SK-N-SH treated with all-trans-retinoic acid at 6 μM for 48 hours (cell line): ENCODE data around the gene DMD.

Experiments
- ATAC-seq: fragments of 200-7000 bp; cut with Tn5 transposase; 3 replicates; pipeline ENCODE4 v1.9.1; 2020; ENCODE audit warnings: mild to moderate bottlenecking, moderate library complexity
- ARNTL ChIP-seq: fragments of 450-650 bp; formaldehyde crosslinking; IDR thresholded peaks from 2 replicates; pipeline ENCODE4 v1.5.0; 2020; ENCODE audit warnings: low read depth, mild to moderate bottlenecking, moderate library complexity, borderline replicate concordance
- CSDC2 ChIP-seq: fragments of 250-450 bp; sonication (Bioruptor Pico); IDR thresholded peaks from 2 replicates; pipeline ENCODE4 v1.5.0; 2020; ENCODE audit warnings: mild to moderate bottlenecking, moderate library complexity
- GLIS3 ChIP-seq: fragments of 250-450 bp; sonication (Bioruptor Pico); IDR thresholded peaks from 2 replicates; pipeline ENCODE4 v1.5.0; 2020; ENCODE audit warnings: mild to moderate bottlenecking, moderate library complexity
- ISL1 ChIP-seq: fragments of 250-450 bp; sonication (Bioruptor Pico); IDR thresholded peaks from 2 replicates; pipeline ENCODE4 v2.1.2; 2022; ENCODE audit warnings: mild to moderate bottlenecking, moderate library complexity
- SNAI2 ChIP-seq: fragments of 250-450 bp; sonication (Bioruptor Pico); IDR thresholded peaks from 2 replicates; pipeline ENCODE4 v1.5.0; 2020; ENCODE audit warnings: mild to moderate bottlenecking, moderate library complexity
- TOX ChIP-seq: fragments of 250-450 bp; sonication (Bioruptor Pico); IDR thresholded peaks from 2 replicates; pipeline ENCODE4 v1.8.0; 2021; ENCODE audit warnings: mild to moderate bottlenecking, moderate library complexity, borderline replicate concordance
- ZFP30 ChIP-seq: fragments of 450-650 bp; formaldehyde crosslinking; IDR thresholded peaks from 2 replicates; pipeline ENCODE4 v1.5.0; 2022; ENCODE audit warnings: mild to moderate bottlenecking, moderate library complexity
- ZNF70 ChIP-seq: fragments of 450-650 bp; formaldehyde crosslinking; IDR thresholded peaks from 2 replicates; pipeline ENCODE4 v1.5.0; 2020; ENCODE audit warnings: mild to moderate bottlenecking, moderate library complexity
- ZNF8 ChIP-seq: fragments of 450-650 bp; formaldehyde crosslinking; IDR thresholded peaks from 2 replicates; pipeline ENCODE4 v1.5.0; 2020; ENCODE audit warnings: mild to moderate bottlenecking, moderate library complexity
- TF ChIP-seq, protein P1 (sequence below): fragments of 250-450 bp; sonication (Bioruptor Pico); IDR thresholded peaks from 2 replicates; pipeline ENCODE4 v1.5.0; 2020; ENCODE audit warnings: mild to moderate bottlenecking, moderate library complexity
- TF ChIP-seq, protein P2 (sequence below): fragments of 250-450 bp; sonication (Bioruptor Pico); IDR thresholded peaks from 2 replicates; pipeline ENCODE4 v1.5.1; 2020; ENCODE audit warnings: low read depth, mild to moderate bottlenecking, moderate library complexity
- TF ChIP-seq, protein P3 (sequence below): fragments of 250-450 bp; sonication (Bioruptor Pico); IDR thresholded peaks from 2 replicates; pipeline ENCODE4 v1.5.1; 2021; ENCODE audit warnings: mild to moderate bottlenecking, moderate library complexity
- TF ChIP-seq, protein P4 (sequence below): fragments of 250-450 bp; sonication (Bioruptor Pico); IDR thresholded peaks from 2 replicates; pipeline ENCODE4 v1.8.0; 2020; ENCODE audit warnings: mild to moderate bottlenecking, moderate library complexity, borderline replicate concordance

DMD gene

DNA sequence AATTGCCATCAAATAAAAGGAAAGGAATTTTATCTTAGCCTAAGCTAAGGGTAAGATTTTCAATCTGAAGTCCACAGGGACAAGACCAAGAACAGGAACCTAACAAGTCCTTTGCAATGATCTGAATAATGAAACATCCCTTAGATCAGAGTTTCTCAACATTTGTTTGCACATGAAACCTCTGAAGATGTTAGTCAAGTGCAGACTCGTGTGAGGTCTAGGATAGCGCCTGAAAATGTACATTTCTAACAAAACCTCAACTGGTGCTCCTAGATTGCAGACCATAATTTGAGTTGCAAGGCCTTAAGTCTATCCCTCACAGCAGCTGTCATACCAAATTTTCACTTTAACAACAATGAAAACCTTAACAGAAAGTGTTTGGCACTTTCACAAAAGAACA lies 337.6 kb downstream of the DMD start (continued):
- TF ChIP-seq, protein P1, sequence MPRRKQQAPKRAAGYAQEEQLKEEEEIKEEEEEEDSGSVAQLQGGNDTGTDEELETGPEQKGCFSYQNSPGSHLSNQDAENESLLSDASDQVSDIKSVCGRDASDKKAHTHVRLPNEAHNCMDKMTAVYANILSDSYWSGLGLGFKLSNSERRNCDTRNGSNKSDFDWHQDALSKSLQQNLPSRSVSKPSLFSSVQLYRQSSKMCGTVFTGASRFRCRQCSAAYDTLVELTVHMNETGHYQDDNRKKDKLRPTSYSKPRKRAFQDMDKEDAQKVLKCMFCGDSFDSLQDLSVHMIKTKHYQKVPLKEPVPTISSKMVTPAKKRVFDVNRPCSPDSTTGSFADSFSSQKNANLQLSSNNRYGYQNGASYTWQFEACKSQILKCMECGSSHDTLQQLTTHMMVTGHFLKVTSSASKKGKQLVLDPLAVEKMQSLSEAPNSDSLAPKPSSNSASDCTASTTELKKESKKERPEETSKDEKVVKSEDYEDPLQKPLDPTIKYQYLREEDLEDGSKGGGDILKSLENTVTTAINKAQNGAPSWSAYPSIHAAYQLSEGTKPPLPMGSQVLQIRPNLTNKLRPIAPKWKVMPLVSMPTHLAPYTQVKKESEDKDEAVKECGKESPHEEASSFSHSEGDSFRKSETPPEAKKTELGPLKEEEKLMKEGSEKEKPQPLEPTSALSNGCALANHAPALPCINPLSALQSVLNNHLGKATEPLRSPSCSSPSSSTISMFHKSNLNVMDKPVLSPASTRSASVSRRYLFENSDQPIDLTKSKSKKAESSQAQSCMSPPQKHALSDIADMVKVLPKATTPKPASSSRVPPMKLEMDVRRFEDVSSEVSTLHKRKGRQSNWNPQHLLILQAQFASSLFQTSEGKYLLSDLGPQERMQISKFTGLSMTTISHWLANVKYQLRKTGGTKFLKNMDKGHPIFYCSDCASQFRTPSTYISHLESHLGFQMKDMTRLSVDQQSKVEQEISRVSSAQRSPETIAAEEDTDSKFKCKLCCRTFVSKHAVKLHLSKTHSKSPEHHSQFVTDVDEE (CRISPR knock-in tag), result no peak
- TF ChIP-seq ZFP30 (CRISPR knock-in tag), result no peak
- TF ChIP-seq ARNTL (CRISPR knock-in tag), result no peak

DNA sequence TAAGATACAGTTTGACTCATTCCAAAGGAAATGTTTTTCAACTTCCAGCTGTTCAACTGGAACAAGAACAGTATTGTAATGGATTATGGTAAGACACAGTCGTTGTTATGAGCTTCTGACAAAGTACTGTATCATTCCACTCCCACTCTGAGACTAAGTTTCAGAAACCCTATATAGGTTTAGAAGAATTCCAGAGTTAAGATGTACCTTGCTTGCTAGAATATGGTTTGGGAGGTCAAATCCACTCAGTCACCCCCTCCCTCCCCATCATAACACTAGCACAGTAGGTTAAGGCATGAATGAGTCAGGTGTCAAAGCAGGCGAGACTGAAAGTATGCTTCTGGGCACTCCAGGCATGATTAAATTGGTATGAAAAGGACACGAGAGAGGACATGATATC lies 339.7 kb downstream of the DMD start:
- TF ChIP-seq GLIS3 (CRISPR knock-in tag), result no peak
- no peak for TF ChIP-seq ZNF8 (CRISPR knock-in tag)
- TF ChIP-seq, protein P1 (CRISPR knock-in tag), result no peak
- no peak for TF ChIP-seq TOX (CRISPR knock-in tag)
- no peak for TF ChIP-seq SNAI2
- TF ChIP-seq, protein P2, sequence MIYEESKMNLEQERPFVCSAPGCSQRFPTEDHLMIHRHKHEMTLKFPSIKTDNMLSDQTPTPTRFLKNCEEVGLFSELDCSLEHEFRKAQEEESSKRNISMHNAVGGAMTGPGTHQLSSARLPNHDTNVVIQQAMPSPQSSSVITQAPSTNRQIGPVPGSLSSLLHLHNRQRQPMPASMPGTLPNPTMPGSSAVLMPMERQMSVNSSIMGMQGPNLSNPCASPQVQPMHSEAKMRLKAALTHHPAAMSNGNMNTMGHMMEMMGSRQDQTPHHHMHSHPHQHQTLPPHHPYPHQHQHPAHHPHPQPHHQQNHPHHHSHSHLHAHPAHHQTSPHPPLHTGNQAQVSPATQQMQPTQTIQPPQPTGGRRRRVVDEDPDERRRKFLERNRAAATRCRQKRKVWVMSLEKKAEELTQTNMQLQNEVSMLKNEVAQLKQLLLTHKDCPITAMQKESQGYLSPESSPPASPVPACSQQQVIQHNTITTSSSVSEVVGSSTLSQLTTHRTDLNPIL (CRISPR knock-in tag), result no peak
- TF ChIP-seq, protein P3, sequence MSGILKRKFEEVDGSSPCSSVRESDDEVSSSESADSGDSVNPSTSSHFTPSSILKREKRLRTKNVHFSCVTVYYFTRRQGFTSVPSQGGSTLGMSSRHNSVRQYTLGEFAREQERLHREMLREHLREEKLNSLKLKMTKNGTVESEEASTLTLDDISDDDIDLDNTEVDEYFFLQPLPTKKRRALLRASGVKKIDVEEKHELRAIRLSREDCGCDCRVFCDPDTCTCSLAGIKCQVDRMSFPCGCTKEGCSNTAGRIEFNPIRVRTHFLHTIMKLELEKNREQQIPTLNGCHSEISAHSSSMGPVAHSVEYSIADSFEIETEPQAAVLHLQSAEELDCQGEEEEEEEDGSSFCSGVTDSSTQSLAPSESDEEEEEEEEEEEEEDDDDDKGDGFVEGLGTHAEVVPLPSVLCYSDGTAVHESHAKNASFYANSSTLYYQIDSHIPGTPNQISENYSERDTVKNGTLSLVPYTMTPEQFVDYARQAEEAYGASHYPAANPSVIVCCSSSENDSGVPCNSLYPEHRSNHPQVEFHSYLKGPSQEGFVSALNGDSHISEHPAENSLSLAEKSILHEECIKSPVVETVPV (CRISPR knock-in tag), result no peak
- TF ChIP-seq, protein P4, sequence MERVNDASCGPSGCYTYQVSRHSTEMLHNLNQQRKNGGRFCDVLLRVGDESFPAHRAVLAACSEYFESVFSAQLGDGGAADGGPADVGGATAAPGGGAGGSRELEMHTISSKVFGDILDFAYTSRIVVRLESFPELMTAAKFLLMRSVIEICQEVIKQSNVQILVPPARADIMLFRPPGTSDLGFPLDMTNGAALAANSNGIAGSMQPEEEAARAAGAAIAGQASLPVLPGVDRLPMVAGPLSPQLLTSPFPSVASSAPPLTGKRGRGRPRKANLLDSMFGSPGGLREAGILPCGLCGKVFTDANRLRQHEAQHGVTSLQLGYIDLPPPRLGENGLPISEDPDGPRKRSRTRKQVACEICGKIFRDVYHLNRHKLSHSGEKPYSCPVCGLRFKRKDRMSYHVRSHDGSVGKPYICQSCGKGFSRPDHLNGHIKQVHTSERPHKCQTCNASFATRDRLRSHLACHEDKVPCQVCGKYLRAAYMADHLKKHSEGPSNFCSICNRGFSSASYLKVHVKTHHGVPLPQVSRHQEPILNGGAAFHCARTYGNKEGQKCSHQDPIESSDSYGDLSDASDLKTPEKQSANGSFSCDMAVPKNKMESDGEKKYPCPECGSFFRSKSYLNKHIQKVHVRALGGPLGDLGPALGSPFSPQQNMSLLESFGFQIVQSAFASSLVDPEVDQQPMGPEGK (CRISPR knock-in tag), result no peak
- ATAC-seq, result no peak

DNA sequence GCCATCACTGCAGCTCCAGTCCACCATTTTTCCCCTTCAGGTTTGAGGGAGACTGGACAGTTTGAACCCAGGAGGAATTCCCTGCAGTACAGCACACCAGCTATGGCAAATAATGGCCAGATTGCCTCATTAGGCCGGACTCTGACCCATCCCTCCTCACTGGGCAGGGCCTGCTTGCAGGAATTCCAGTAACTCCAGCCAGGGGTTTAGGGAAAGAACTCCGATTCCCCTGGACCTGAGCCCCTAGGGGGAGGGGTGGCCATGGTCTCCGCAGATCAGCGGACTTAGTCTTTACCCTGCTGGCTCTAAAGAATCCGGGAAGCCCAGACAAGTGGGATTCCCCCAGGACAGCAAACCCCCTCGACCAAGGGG lies 342.8 kb downstream of the DMD start:
- ATAC-seq, result no peak
- TF ChIP-seq ZNF70 (CRISPR knock-in tag) (no peak), ZNF8 (CRISPR knock-in tag) (no peak), ISL1 (CRISPR knock-in tag) (no peak), CSDC2 (CRISPR knock-in tag) (no peak)
- TF ChIP-seq, protein P4 (CRISPR knock-in tag), result no peak
- TF ChIP-seq, protein P1 (CRISPR knock-in tag), result no peak
